ENCODE results near the gene KRT82.

Gene KRT82

DNA sequence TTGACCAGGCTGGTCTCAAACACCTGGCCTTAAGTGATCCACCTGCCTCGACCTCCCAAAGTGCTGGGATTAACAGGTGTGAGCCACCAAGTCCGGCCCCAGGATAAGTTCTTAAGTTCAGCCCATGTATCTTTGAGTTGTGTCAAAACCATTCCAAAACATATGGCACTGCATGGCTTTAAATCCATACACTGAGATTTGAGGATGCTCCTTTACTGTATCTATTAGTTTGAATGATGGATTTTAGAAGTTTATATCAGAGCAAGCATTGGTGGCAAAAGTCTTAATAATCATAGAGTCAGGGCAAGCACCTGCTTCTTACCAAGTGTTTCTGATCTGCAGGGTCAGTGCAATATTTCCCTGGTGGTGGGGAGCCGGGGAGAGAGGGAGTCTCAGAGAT is 39.7 kb upstream of the KRT82 start:
- WGBS (ENCODE audit: insufficient coverage): 68% methylated on average over 3 of the region's 3 CpGs
- no peak for DNase-seq
- no peaks in the 10 kb centered on the region for H3K36me3 ChIP-seq (ENCODE audit: control insufficient read depth in 4 of 4, insufficient read depth in 4 of 4, low read length in 3 of 4)
- CTCF ChIA-PET: no interaction called here
- H3K4me1 ChIP-seq (ENCODE audit: control extremely low read depth in 1 of 4, control insufficient read depth in 4 of 4, insufficient read depth in 4 of 4, low read length in 3 of 4): peaks cover 0 to 3% (median 2%) of the 10 kb centered on the region in 4 experiments
- peaks cover 3 to 18% (median 12%) of the 10 kb centered on the region in 5 experiments for H3K27me3 ChIP-seq (replicated peaks in 2 of 5; ENCODE audit: control insufficient read depth in 4 of 5, insufficient read depth in 5 of 5, low read length in 4 of 5)
- POLR2A ChIA-PET: no interaction called here
- peaks cover 0 to 1% (median 0%) of the 10 kb centered on the region in 5 experiments for H3K9me3 ChIP-seq (ENCODE audit: control extremely low read depth in 1 of 5, control insufficient read depth in 4 of 5, insufficient read depth in 2 of 5, low read depth in 1 of 5, low read length in 4 of 5)
- H3K27ac ChIP-seq (ENCODE audit: insufficient read depth in 1 of 2, low read depth in 1 of 2, low read length in 2 of 2, poor library complexity in 1 of 2, severe bottlenecking in 2 of 2): no peak overlapping the region
- no peak overlapping the region for H3K4me3 ChIP-seq (ENCODE audit: control insufficient read depth in 1 of 7, extremely low read depth in 1 of 7, insufficient read depth in 4 of 7, low read depth in 2 of 7, low read length in 6 of 7)

DNA sequence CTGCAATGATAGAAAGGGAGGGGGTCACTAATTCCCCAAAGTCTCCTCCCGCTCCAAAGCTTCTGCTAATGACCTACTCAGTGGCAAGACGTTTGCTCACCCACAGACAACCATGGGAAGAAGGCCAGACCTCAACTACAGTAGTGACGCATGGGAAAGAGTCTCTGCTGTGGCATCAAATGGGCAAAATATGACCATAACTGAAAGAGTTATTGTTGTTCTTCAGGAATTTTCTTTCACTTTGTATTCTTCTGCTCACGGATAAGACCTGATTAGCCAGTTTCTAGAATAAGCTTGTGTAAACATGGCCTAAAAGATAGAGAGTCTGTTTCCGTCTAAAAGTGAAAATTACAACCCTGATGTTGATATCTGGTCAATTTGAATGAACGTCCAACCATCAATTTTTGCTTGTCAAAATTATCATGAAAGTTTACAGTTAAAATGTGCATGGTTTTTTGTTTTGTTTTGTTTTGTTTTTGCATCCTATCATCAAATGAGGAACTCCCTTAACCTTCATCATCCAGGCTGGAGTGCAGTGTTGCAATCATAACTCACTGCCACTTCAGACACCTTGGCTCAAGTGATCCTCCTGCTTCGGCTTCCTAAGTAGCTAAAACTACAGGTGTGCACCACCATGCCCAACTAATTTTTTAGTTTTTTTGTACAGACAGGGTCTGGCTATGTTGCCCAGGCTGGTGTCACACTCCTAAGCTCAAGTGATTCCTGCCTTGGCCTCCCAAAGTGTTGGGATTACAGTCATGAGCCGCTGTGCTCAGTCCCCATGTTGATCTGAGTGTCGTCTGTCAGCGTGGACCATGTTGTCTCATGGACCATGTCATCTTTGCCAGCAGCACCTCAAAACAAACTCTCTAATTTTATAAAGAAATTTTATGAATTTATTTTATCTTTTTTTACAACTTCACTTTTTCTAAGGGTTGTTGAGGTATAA is 38.8 kb upstream of the KRT82 start:
- peaks cover 0 to 3% (median 2%) of the 10 kb centered on the region in 4 experiments for H3K4me1 ChIP-seq (ENCODE audit: control extremely low read depth in 1 of 4, control insufficient read depth in 4 of 4, insufficient read depth in 4 of 4, low read length in 3 of 4)
- H3K9me3 ChIP-seq (ENCODE audit: control extremely low read depth in 1 of 5, control insufficient read depth in 4 of 5, insufficient read depth in 2 of 5, low read depth in 1 of 5, low read length in 4 of 5): peaks cover 0 to 1% (median 0%) of the 10 kb centered on the region in 5 experiments
- peaks cover 3 to 14% (median 12%) of the 10 kb centered on the region in 5 experiments for H3K27me3 ChIP-seq (replicated peaks in 2 of 5; ENCODE audit: control insufficient read depth in 4 of 5, insufficient read depth in 5 of 5, low read length in 4 of 5)
- no peaks in the 10 kb centered on the region for H3K36me3 ChIP-seq (ENCODE audit: control insufficient read depth in 4 of 4, insufficient read depth in 4 of 4, low read length in 3 of 4)
- WGBS (ENCODE audit: insufficient coverage): 89% methylated on average over 5 of the region's 10 CpGs
- DNase-seq: no peak
- ChIA-PET POLR2A (no interaction called here), CTCF (interaction anchor here (1.0 kb wide), 1 partner anchor 9 kb away, joined by 3 read pairs; no protein-coding TSS in a partner anchor)
- no peak overlapping the region for H3K27ac ChIP-seq (ENCODE audit: insufficient read depth in 1 of 2, low read depth in 1 of 2, low read length in 2 of 2, poor library complexity in 1 of 2, severe bottlenecking in 2 of 2)
- no peak overlapping the region for H3K4me3 ChIP-seq (ENCODE audit: control insufficient read depth in 1 of 7, extremely low read depth in 1 of 7, insufficient read depth in 4 of 7, low read depth in 2 of 7, low read length in 6 of 7)

DNA sequence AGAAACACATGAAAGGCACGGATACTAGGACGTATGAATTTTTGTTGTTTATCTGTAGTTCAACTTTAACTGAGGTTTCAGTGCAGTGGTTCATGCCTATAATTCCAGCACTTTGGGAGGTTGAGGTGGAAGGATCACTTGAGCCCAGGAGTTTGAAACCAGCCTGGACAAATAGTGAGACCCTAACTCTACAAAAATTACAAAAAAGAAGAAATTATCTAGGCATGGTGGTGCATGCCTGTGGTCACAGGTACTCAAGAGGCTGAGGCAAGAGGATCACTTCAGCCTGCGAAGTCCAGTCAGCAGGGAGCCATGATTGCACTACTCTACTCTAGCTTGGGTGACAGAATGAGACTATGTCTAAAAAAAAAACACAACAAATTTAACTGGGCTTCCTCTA is 37.8 kb upstream of the KRT82 start:
- ChIA-PET CTCF (no interaction called here), POLR2A (no interaction called here)
- DNase-seq: no peak
- Histone ChIP-seq H3K4me1 (ENCODE audit: control extremely low read depth in 1 of 4, control insufficient read depth in 4 of 4, insufficient read depth in 4 of 4, low read length in 3 of 4) (peaks cover 0 to 3% (median 2%) of the 10 kb centered on the region in 4 experiments), H3K27me3 (replicated peaks in 2 of 5; ENCODE audit: control insufficient read depth in 4 of 5, insufficient read depth in 5 of 5, low read length in 4 of 5) (peaks cover 6 to 14% (median 12%) of the 10 kb centered on the region in 5 experiments), H3K4me3 (ENCODE audit: control insufficient read depth in 1 of 7, extremely low read depth in 1 of 7, insufficient read depth in 4 of 7, low read depth in 2 of 7, low read length in 6 of 7) (no peak overlapping the region), H3K27ac (ENCODE audit: insufficient read depth in 1 of 2, low read depth in 1 of 2, low read length in 2 of 2, poor library complexity in 1 of 2, severe bottlenecking in 2 of 2) (no peak overlapping the region), H3K36me3 (ENCODE audit: control insufficient read depth in 4 of 4, insufficient read depth in 4 of 4, low read length in 3 of 4) (no peaks in the 10 kb centered on the region), H3K9me3 (ENCODE audit: control extremely low read depth in 1 of 5, control insufficient read depth in 4 of 5, insufficient read depth in 2 of 5, low read depth in 1 of 5, low read length in 4 of 5) (peaks cover 0 to 1% (median 0%) of the 10 kb centered on the region in 5 experiments)
- WGBS (ENCODE audit: insufficient coverage): 100% methylated on average over 1 of the region's 3 CpGs

DNA sequence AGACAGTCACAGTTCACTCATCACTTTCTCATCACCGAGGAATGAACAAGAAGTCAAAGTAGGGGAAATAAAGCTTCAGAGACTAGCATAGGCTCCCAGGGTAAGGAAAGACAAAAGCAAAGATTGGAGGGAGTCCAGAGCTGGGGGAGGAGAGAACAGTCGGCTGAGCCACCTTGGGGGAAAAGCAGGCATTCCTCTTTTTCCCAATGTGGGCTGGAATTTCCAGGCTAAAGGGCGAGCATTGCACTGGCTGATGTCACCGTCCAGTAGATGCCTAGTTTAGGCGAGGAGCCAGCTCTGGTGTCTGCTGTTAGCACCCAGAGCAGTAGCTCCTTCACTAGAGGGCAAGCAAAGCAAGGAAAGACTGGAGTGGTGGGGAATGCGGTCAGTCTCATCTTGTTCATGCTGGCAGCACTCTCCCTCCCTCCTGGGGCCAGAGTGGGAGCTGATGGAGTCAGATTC is 36.5 kb upstream of the KRT82 start:
- Histone ChIP-seq H3K4me3 (ENCODE audit: control insufficient read depth in 1 of 7, extremely low read depth in 1 of 7, insufficient read depth in 4 of 7, low read depth in 2 of 7, low read length in 6 of 7) (no peak overlapping the region), H3K36me3 (ENCODE audit: control insufficient read depth in 4 of 4, insufficient read depth in 4 of 4, low read length in 3 of 4) (no peaks in the 10 kb centered on the region), H3K27ac (ENCODE audit: insufficient read depth in 1 of 2, low read depth in 1 of 2, low read length in 2 of 2, poor library complexity in 1 of 2, severe bottlenecking in 2 of 2) (no peak overlapping the region), H3K27me3 (replicated peaks in 2 of 5; ENCODE audit: control insufficient read depth in 4 of 5, insufficient read depth in 5 of 5, low read length in 4 of 5) (peaks cover 7 to 14% (median 12%) of the 10 kb centered on the region in 5 experiments), H3K4me1 (ENCODE audit: control extremely low read depth in 1 of 4, control insufficient read depth in 4 of 4, insufficient read depth in 4 of 4, low read length in 3 of 4) (peaks cover 0 to 3% (median 2%) of the 10 kb centered on the region in 4 experiments), H3K9me3 (ENCODE audit: control extremely low read depth in 1 of 5, control insufficient read depth in 4 of 5, insufficient read depth in 2 of 5, low read depth in 1 of 5, low read length in 4 of 5) (peaks cover 0 to 1% (median 0%) of the 10 kb centered on the region in 5 experiments)
- DNase-seq: no peak
- CTCF ChIA-PET: no interaction called here
- POLR2A ChIA-PET: no interaction called here
- WGBS (ENCODE audit: insufficient coverage): 27% methylated on average over 5 of the region's 6 CpGs

DNA sequence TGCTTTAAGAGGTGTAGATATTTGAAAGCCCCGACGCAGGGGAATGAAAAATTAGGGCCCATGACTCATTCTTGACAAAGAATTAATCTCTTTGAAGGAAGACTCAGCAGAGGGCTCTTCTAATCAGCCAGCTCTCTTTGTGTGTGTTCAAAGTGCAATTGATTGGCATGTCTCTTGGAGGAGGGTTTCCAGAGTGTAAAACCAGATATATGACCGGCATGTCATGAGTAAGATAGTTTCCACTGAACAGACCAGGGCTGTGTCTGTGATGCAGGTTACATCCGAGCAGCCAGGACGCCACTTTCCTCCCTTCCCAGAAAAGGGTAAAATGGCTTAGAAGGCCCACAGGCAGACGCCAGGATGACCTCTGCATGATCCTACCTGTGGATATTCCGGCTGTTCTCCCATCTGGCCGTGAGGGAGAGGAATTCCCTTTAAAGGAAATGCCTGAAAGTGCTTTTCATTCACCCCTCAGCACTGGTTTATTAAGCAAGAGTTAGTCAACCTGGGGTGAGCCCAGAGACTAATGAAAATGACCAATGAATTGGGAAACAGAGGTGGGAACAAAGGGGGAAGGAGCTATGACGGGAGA is 35.3 kb upstream of the KRT82 start:
- peaks cover 0 to 1% (median 0%) of the 10 kb centered on the region in 5 experiments for H3K9me3 ChIP-seq (ENCODE audit: control extremely low read depth in 1 of 5, control insufficient read depth in 4 of 5, insufficient read depth in 2 of 5, low read depth in 1 of 5, low read length in 4 of 5)
- H3K4me3 ChIP-seq (ENCODE audit: control insufficient read depth in 1 of 7, extremely low read depth in 1 of 7, insufficient read depth in 4 of 7, low read depth in 2 of 7, low read length in 6 of 7): no peak overlapping the region
- H3K4me1 ChIP-seq (ENCODE audit: control extremely low read depth in 1 of 4, control insufficient read depth in 4 of 4, insufficient read depth in 4 of 4, low read length in 3 of 4): no peaks in the 10 kb centered on the region
- peaks cover 7 to 14% (median 12%) of the 10 kb centered on the region in 5 experiments for H3K27me3 ChIP-seq (replicated peaks in 2 of 5; ENCODE audit: control insufficient read depth in 4 of 5, insufficient read depth in 5 of 5, low read length in 4 of 5)
- ChIA-PET POLR2A (no interaction called here), CTCF (no interaction called here)
- no peak for DNase-seq
- H3K36me3 ChIP-seq (ENCODE audit: control insufficient read depth in 4 of 4, insufficient read depth in 4 of 4, low read length in 3 of 4): no peaks in the 10 kb centered on the region
- H3K27ac ChIP-seq (ENCODE audit: insufficient read depth in 1 of 2, low read depth in 1 of 2, low read length in 2 of 2, poor library complexity in 1 of 2, severe bottlenecking in 2 of 2): no peak overlapping the region
- WGBS (ENCODE audit: insufficient coverage): 86% methylated on average over 9 of the region's 9 CpGs

DNA sequence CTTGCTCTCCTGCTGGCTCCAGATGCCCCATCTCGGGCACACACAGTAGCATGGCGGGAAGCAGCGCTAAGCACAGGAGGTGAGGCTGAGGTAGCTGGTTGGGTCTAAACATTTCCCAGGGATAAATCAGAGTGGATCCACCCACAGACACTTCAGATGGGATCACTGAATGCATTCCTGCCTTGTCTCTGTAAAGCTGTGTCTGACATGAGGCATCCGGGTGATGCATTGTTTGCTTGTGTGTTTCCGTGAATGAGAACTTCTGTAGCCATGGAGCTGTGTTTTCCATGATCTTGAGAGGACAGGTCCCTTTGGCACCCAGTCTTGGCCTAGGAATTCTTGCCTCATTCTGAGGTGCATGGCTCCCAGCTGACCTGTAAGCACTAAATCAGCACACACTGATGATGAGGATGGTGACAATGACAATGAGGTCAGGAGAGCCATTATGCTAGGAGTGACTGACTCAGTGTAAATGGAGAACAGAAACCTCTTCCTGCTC is 34.7 kb upstream of the KRT82 start:
- H3K4me3 ChIP-seq (ENCODE audit: control insufficient read depth in 1 of 7, extremely low read depth in 1 of 7, insufficient read depth in 4 of 7, low read depth in 2 of 7, low read length in 6 of 7): no peak overlapping the region
- H3K4me1 ChIP-seq (ENCODE audit: control extremely low read depth in 1 of 4, control insufficient read depth in 4 of 4, insufficient read depth in 4 of 4, low read length in 3 of 4): no peaks in the 10 kb centered on the region
- peaks cover 0 to 1% (median 0%) of the 10 kb centered on the region in 5 experiments for H3K9me3 ChIP-seq (ENCODE audit: control extremely low read depth in 1 of 5, control insufficient read depth in 4 of 5, insufficient read depth in 2 of 5, low read depth in 1 of 5, low read length in 4 of 5)
- DNase-seq: no peak
- ChIA-PET CTCF (no interaction called here), POLR2A (no interaction called here)
- H3K27ac ChIP-seq (ENCODE audit: insufficient read depth in 1 of 2, low read depth in 1 of 2, low read length in 2 of 2, poor library complexity in 1 of 2, severe bottlenecking in 2 of 2): no peak overlapping the region
- peaks cover 7 to 15% (median 12%) of the 10 kb centered on the region in 5 experiments for H3K27me3 ChIP-seq (replicated peaks in 2 of 5; ENCODE audit: control insufficient read depth in 4 of 5, insufficient read depth in 5 of 5, low read length in 4 of 5)
- H3K36me3 ChIP-seq (ENCODE audit: control insufficient read depth in 4 of 4, insufficient read depth in 4 of 4, low read length in 3 of 4): no peaks in the 10 kb centered on the region
- 100% methylated on average over 3 of the region's 5 CpGs for WGBS (ENCODE audit: insufficient coverage)

DNA sequence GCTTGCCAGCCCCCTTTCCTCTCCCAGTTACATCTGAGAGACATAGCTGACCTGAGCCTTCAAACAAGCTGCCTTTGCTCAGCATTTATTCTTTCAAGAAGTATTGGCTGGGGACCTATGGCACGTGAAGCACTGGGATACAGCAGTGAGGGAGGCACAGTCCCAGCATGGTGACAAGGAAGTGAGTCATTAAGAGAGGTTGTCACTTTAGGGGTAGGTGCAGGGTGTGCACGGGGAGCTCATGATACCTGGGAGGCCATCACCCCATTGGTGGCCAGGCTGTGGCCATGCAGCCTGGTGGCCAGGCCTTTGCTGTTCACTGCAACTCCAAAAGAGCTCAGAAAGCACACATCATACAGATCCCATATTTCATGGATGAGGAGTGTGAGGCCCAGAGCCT is 33.7 kb upstream of the KRT82 start:
- POLR2A ChIA-PET: no interaction called here
- H3K27ac ChIP-seq (ENCODE audit: insufficient read depth in 1 of 2, low read depth in 1 of 2, low read length in 2 of 2, poor library complexity in 1 of 2, severe bottlenecking in 2 of 2): no peak overlapping the region
- no peak for DNase-seq
- H3K36me3 ChIP-seq (ENCODE audit: control insufficient read depth in 4 of 4, insufficient read depth in 4 of 4, low read length in 3 of 4): no peaks in the 10 kb centered on the region
- H3K4me3 ChIP-seq (ENCODE audit: control insufficient read depth in 1 of 7, extremely low read depth in 1 of 7, insufficient read depth in 4 of 7, low read depth in 2 of 7, low read length in 6 of 7): no peak overlapping the region
- CTCF ChIA-PET: no interaction called here
- H3K27me3 ChIP-seq (replicated peaks in 2 of 5; ENCODE audit: control insufficient read depth in 4 of 5, insufficient read depth in 5 of 5, low read length in 4 of 5): peaks cover 7 to 15% (median 12%) of the 10 kb centered on the region in 5 experiments
- 80% methylated on average over 1 of the region's 2 CpGs for WGBS (ENCODE audit: insufficient coverage)
- peaks cover 0 to 1% (median 0%) of the 10 kb centered on the region in 5 experiments for H3K9me3 ChIP-seq (ENCODE audit: control extremely low read depth in 1 of 5, control insufficient read depth in 4 of 5, insufficient read depth in 2 of 5, low read depth in 1 of 5, low read length in 4 of 5)
- H3K4me1 ChIP-seq (ENCODE audit: control extremely low read depth in 1 of 4, control insufficient read depth in 4 of 4, insufficient read depth in 4 of 4, low read length in 3 of 4): no peaks in the 10 kb centered on the region

Data from common myeloid progenitor, CD34-positive (primary cell).